Measurements from ENCODE around the gene TMEFF2. TPM values are rescaled to one million over a fixed set of nuclear protein-coding genes. Genes with fewer than 3 reads are reported as not detected.
A peak's percentile ranks its signal among the peaks of the same experiment; 100 is the strongest.

TMEFF2 gene
- total and polyA plus RNA-seq, 2 experiments from 2014 or later: 0.15 to 1.3 TPM

GRCh38 chr2:191920502-191920901 is 274.2 kb downstream of the TMEFF2 start:
- TF ChIP-seq, protein P1, sequence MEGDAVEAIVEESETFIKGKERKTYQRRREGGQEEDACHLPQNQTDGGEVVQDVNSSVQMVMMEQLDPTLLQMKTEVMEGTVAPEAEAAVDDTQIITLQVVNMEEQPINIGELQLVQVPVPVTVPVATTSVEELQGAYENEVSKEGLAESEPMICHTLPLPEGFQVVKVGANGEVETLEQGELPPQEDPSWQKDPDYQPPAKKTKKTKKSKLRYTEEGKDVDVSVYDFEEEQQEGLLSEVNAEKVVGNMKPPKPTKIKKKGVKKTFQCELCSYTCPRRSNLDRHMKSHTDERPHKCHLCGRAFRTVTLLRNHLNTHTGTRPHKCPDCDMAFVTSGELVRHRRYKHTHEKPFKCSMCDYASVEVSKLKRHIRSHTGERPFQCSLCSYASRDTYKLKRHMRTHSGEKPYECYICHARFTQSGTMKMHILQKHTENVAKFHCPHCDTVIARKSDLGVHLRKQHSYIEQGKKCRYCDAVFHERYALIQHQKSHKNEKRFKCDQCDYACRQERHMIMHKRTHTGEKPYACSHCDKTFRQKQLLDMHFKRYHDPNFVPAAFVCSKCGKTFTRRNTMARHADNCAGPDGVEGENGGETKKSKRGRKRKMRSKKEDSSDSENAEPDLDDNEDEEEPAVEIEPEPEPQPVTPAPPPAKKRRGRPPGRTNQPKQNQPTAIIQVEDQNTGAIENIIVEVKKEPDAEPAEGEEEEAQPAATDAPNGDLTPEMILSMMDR (IDR thresholded peaks at IDR 0.05; ENCODE audit: low read depth, low read length): no peak
- no peak overlapping the region for H3K27ac ChIP-seq
- no peaks in the 10 kb centered on the region for H3K36me3 ChIP-seq
- no peak for DNase-seq (ENCODE audit: low read depth in 1 of 2, low spot score in 1 of 2)
- H3K9me3 ChIP-seq (ENCODE audit: low read depth): no peaks in the 10 kb centered on the region
- H3K4me3 ChIP-seq: no peak overlapping the region
- no peaks in the 10 kb centered on the region for H3K4me1 ChIP-seq (ENCODE audit: low read depth)
- H3K27me3 ChIP-seq: no peaks in the 10 kb centered on the region

GRCh38 chr2:191917967-191918651 is 276.6 kb downstream of the TMEFF2 start:
- DNase-seq (ENCODE audit: low read depth in 1 of 2, low spot score in 1 of 2): peak in 1 of 2 donors; percentile 20
- Histone ChIP-seq H3K4me3 (no peak overlapping the region), H3K27ac (no peak overlapping the region), H3K4me1 (ENCODE audit: low read depth) (no peaks in the 10 kb centered on the region), H3K36me3 (no peaks in the 10 kb centered on the region), H3K27me3 (no peaks in the 10 kb centered on the region), H3K9me3 (ENCODE audit: low read depth) (no peaks in the 10 kb centered on the region)
- TF ChIP-seq, protein P1 (IDR thresholded peaks at IDR 0.05; ENCODE audit: low read depth, low read length): no peak

GRCh38 chr2:191917430-191917881 is 277.3 kb downstream of the TMEFF2 start:
- Histone ChIP-seq H3K9me3 (ENCODE audit: low read depth) (no peaks in the 10 kb centered on the region), H3K27ac (no peak overlapping the region), H3K27me3 (no peaks in the 10 kb centered on the region), H3K4me1 (ENCODE audit: low read depth) (no peaks in the 10 kb centered on the region), H3K4me3 (no peak overlapping the region), H3K36me3 (no peaks in the 10 kb centered on the region)
- TF ChIP-seq, protein P1 (IDR thresholded peaks at IDR 0.05; ENCODE audit: low read depth, low read length): no peak
- peak; percentile 12 to 55 for DNase-seq (ENCODE audit: low read depth in 1 of 2, low spot score in 1 of 2)

- Histone ChIP-seq H3K4me1 (ENCODE audit: low read depth) (no peaks in the 10 kb centered on the region), H3K27ac (no peak overlapping the region), H3K9me3 (ENCODE audit: low read depth) (no peaks in the 10 kb centered on the region), H3K27me3 (no peaks in the 10 kb centered on the region), H3K36me3 (no peaks in the 10 kb centered on the region), H3K4me3 (no peak overlapping the region)
- TF ChIP-seq, protein P1 (IDR thresholded peaks at IDR 0.05; ENCODE audit: low read depth, low read length): no peak
- no peak for DNase-seq (ENCODE audit: low read depth in 1 of 2, low spot score in 1 of 2)
Measured at GRCh38 chr2:191916826-191917225, 277.9 kb downstream of the TMEFF2 start.

- Histone ChIP-seq H3K36me3 (no peaks in the 10 kb centered on the region), H3K9me3 (ENCODE audit: low read depth) (no peaks in the 10 kb centered on the region), H3K27me3 (no peaks in the 10 kb centered on the region), H3K4me1 (ENCODE audit: low read depth) (no peaks in the 10 kb centered on the region), H3K4me3 (no peak overlapping the region), H3K27ac (no peak overlapping the region)
- TF ChIP-seq, protein P1 (IDR thresholded peaks at IDR 0.05; ENCODE audit: low read depth, low read length): no peak
- DNase-seq (ENCODE audit: low read depth in 1 of 2, low spot score in 1 of 2): no peak
Measured at GRCh38 chr2:191915750-191916149, 279.0 kb downstream of the TMEFF2 start.

Measured in cardiac muscle cell (in vitro differentiated cells and primary cell).